Kidney epithelial cell (primary cell): Measurements from ENCODE around the gene PLEKHA8. TPM values are rescaled to one million over a fixed set of nuclear protein-coding genes. Genes with fewer than 3 reads are reported as not detected.

ENCODE experiments used
- DNase-seq: peaks from one replicate; pipeline ENCODE4 v3.0.0-alpha.2; 2010; ENCODE audit warnings: low read depth
- H3K27me3 ChIP-seq: 2 replicates; pipeline ENCODE4 v1.6.0; 2011; ENCODE audit warnings: low read length; ENCODE audit not compliant: control insufficient read depth, insufficient read depth
- H3K36me3 ChIP-seq: 2 replicates; pipeline ENCODE4 v1.5.1; 2011; ENCODE audit warnings: low read length; ENCODE audit not compliant: control insufficient read depth, insufficient read depth
- H3K4me3 ChIP-seq: 2 replicates; pipeline ENCODE4 v1.5.1; 2011; ENCODE audit warnings: low read depth, mild to moderate bottlenecking, control low read depth, low read length
- CTCF ChIP-seq: IDR thresholded peaks from 2 replicates; pipeline ENCODE4 v1.5.1; 2011; ENCODE audit warnings: mild to moderate bottlenecking, moderate library complexity, low read length, control low read depth, inconsistent platforms; ENCODE audit not compliant: insufficient read depth, poor library complexity, severe bottlenecking
- total RNA-seq: library from RNA; depleted of rRNA; stranded (reverse); fragments of >200 nt; gene quantifications from 2 replicates; pipeline ENCODE4 v1.2.3, GENCODE V29; 2015

PLEKHA8 gene
- total RNA-seq, 1 donor from 2014 or later, result 22.7 TPM

DNA sequence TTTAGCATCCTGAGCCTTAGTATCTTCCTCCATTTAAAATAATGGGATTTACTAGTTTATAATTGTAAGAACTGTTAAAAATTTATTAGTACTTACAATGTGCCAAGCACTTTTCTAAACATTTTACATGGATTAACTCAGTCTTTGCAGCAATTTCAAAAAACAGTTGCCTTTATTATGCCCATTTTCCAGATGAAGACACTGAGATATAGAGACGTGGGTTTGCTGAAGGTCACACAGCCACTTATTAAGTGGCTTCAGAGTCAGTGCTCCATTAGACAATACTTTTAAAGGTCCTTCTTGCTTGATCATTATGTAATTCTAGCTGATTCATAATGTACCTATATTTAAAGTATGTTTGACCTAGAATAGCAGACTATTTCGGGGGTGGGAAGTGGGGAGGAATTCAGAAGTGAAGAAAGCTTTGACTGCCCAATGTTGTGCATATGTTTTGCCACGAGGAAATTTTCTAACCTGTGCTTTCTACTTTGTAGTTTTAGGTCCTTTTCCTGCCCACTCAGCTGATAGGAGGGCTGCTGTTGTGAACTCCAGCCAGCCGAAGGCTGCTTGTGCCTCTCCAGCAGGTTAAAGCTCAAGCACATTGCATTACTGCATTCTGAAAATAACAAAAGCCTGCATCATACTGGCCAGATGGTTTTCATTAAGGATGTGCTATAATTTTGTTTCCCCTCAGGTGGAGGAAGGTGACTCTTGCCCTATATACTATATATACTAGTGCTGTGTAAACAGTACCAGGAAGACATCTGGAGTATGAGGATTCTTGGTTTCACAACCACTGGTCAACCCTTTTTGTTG lies 4.3 kb downstream of the PLEKHA8 start:
- Histone ChIP-seq H3K27me3 (no peaks in the 10 kb centered on the region), H3K4me3 (no peak overlapping the region), H3K36me3 (no peaks in the 10 kb centered on the region)
- no peak for TF ChIP-seq CTCF
- no peak for DNase-seq

DNA sequence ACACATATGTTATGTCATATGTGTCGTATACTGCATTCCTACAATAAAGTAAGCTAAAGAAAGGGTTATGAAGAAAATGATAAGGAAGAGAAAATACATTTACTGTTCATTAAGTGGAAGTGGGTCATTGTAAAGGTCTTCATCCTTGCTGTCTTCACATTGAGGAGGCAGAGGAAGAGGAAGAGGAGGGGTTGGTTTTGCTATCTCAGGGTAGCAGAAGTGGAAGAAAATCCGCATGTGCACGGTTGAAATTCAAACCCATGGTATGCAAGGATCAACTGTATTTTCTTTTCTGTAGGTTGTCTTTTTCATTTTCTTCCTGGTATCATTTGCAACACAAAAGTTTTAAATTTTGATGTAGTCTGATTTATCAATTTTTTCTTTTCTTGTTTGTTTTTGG lies 6.3 kb downstream of the PLEKHA8 start:
- Histone ChIP-seq H3K27me3 (no peaks in the 10 kb centered on the region), H3K4me3 (no peak overlapping the region), H3K36me3 (no peaks in the 10 kb centered on the region)
- no peak for TF ChIP-seq CTCF
- DNase-seq, result no peak

DNA sequence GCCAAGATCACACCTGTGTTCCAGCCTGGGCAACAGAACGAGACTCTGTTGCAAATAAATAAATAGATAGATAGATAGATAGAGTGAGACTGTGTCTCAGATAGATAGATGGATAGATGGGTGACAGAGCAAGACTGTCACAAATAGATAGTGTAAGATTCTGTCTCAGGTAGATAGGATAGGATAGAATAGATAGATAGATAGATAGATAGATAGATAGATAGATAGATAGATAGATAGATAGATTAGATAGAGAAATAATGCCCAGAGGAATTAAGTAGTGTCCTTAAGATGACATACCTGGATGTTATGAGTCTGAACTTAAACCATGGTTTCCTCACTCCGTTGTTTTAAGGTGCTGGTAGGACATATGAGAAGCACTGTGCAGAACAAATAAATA lies 8.0 kb downstream of the PLEKHA8 start:
- no peak for TF ChIP-seq CTCF
- H3K4me3 ChIP-seq, result no peak overlapping the region
- no peak for DNase-seq
- H3K27me3 ChIP-seq, result no peaks in the 10 kb centered on the region
- H3K36me3 ChIP-seq, result no peaks in the 10 kb centered on the region

DNA sequence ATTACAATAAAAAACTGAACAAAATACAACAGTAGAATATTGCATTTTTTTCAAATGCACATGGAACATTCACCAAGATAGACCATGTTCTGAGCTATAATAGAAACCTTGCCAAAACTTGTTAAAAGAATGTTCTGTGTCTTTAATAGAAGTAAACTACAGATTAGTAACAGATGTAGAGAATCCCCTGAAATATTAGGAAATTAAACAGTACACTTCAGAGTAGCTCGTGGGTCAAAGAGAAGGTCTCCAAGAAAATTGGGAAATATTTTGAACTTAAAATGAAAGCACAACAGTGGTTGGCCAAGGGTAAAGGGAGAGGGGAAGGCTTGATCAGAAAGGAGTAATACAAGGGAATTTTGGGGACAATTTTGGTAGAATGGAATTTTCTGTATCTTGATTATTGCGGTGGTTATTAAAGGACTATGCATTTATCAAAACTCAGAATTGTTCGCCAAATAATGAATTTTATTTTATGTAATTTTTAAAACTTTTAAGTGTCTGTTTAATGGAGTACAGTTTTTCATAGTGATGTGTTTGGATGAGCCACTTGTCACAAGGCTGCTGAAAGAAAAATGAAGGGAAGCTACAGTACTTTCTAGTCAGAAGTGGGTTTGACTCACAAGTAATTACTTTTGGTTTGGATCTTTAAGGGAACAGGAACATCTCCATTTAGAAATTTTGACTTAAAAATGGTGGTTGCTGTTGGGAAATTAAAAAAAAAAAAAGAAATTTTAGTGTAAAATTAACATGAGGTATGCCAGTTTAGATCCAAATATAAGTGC lies 10.2 kb downstream of the PLEKHA8 start:
- Histone ChIP-seq H3K36me3 (no peaks in the 10 kb centered on the region), H3K4me3 (no peak overlapping the region), H3K27me3 (no peaks in the 10 kb centered on the region)
- DNase-seq, result no peak
- no peak for TF ChIP-seq CTCF

GRCh38 chr7:30040938-30041337 lies 12.7 kb downstream of the PLEKHA8 start:
- Histone ChIP-seq H3K27me3 (no peaks in the 10 kb centered on the region), H3K4me3 (no peak overlapping the region), H3K36me3 (no peaks in the 10 kb centered on the region)
- no peak for TF ChIP-seq CTCF
- DNase-seq, result no peak
